Right renal pelvis (tissue), 4 donors: ENCODE data around the gene ATP7A. TPM values are rescaled to one million over a fixed set of nuclear protein-coding genes. Genes with fewer than 3 reads are reported as not detected.

Experiments
- polyA plus RNA-seq, 4 donors: library from polyadenylated mRNA; unstranded; fragments of 120-200 nt; gene quantifications; one replicate each; pipeline ENCODE4 v1.2.1, GENCODE V29; 2013; ENCODE audit not compliant: insufficient read length in 4 of 4

Gene ATP7A
- polyA plus RNA-seq, 4 donors = 15.0 to 18.9 (median 16.9) TPM

Other genes with a start within 250 kb of the ATP7A start
- 10 to 100 TPM; 72.0 to 92.0 (median 84.6) TPM for gene ATRX, start 124.5 kb upstream of the ATP7A start, polyA plus RNA-seq
- 100 to 1,000 TPM in 3 of 4 donors, 10 to 100 TPM in 1; 88.5 to 104 (median 102) TPM for gene MAGT1, start 15.3 kb upstream of the ATP7A start, polyA plus RNA-seq
- 100 to 1,000 TPM; 290 to 318 (median 312) TPM for gene COX7B, start 11.2 kb upstream of the ATP7A start, polyA plus RNA-seq
- under 1 TPM in 2 of 4 donors, not detected in 2; 0.32 to 0.49 TPM for gene PGAM4, start 58.9 kb downstream of the ATP7A start, polyA plus RNA-seq
- 100 to 1,000 TPM; 370 to 410 (median 391) TPM for gene PGK1, start 193.6 kb downstream of the ATP7A start, polyA plus RNA-seq
- 10 to 100 TPM; 45.9 to 61.6 (median 57.5) TPM for gene TAF9B, start 229.0 kb downstream of the ATP7A start, polyA plus RNA-seq